ENCODE data around the gene CAMKK1. TPM values are rescaled to one million over a fixed set of nuclear protein-coding genes. Genes with fewer than 3 reads are reported as not detected.

Gene CAMKK1
- total RNA-seq, 1 experiment from 2014 or later = 9.6 TPM

DNA sequence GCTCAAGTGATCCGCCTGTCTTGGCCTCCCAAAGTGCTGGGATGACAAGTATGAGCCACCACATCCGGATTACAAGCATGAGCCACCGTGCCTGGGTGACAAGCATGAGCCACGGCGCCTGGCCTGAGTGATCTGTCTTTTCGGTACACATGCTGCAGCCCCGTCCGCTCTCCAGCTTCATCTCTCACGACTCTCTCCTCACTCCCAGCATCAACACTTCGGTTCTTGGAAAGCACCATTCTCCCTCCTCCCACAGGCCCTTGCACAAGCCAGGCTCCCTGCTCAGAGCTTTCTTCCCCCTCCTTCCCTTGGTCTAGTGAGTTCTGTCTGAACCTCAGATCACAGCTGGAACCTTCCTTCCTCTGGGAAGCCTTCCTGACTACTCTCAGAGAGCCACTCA lies 40.3 kb downstream of the CAMKK1 start:
- CTCF ChIA-PET = interaction anchor here (1.0 to 1.3 kb wide), 2 partner anchors 11 to 17 kb away, joined by 3 read pairs; no protein-coding TSS in a partner anchor
- Mint-ChIP-seq H3K27me3 (ENCODE audit: low read depth) (no peaks in the 10 kb centered on the region; the same call in none of the 2 replicates), H3K9me3 (peaks cover 8% of the 10 kb centered on the region), H3K4me1 (no peaks in the 10 kb centered on the region), H3K36me3 (no peaks in the 10 kb centered on the region), H3K27ac (no peak overlapping the region), H3K4me3 (no peak overlapping the region)
- POLR2A ChIA-PET = no interaction called here
- ATAC-seq (no peak), DNase-seq (ENCODE audit: low spot score) (no peak)
- TF ChIP-seq, protein P1, sequence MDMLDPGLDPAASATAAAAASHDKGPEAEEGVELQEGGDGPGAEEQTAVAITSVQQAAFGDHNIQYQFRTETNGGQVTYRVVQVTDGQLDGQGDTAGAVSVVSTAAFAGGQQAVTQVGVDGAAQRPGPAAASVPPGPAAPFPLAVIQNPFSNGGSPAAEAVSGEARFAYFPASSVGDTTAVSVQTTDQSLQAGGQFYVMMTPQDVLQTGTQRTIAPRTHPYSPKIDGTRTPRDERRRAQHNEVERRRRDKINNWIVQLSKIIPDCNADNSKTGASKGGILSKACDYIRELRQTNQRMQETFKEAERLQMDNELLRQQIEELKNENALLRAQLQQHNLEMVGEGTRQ (CRISPR knock-in tag; IDR thresholded peaks at IDR 0.05) = no peak
- TF ChIP-seq FOXP1 (CRISPR knock-in tag; IDR thresholded peaks at IDR 0.05; ENCODE audit: borderline replicate concordance) (no peak), SMAD4 (CRISPR knock-in tag; IDR thresholded peaks at IDR 0.05) (no peak), RELA (CRISPR knock-in tag; IDR thresholded peaks at IDR 0.05; ENCODE audit: borderline replicate concordance) (no peak), ESRRA (CRISPR knock-in tag; IDR thresholded peaks at IDR 0.05; ENCODE audit: borderline replicate concordance) (no peak), PRRX2 (CRISPR knock-in tag; IDR thresholded peaks at IDR 0.05) (no peak)

DNA sequence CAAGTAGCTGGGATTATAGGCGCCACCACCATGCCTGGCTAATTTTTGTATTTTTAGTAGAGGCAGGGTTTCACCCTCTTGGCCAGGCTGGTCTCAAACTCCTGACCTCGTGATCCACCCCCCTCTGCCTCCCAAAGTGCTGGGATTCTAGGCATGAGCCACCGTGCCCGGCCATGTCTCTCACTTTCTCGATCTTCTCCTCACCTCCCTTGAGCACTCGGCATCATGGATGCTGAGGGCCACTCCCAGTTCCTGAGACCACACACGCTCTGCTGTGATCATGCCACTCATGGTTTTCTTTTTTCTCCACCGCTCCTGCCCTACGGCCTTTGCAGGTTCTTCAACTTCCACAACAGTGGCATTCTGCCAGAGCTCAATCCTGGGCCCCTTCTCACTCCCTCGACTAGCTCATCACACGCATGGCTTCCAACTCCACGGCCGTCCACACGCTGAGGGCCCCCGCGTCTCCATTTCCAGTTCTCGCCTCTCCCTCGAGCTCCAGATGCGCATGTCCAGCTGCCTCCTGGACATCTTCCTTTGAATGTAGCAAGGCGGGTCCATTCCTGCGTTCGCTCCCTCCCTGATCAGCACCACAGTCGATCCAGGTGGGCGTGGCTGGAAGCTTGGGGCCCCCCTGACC lies 41.3 kb downstream of the CAMKK1 start:
- Mint-ChIP-seq H3K27me3 (ENCODE audit: low read depth) (no peaks in the 10 kb centered on the region; the same call in none of the 2 replicates), H3K9me3 (peaks cover 8% of the 10 kb centered on the region), H3K36me3 (no peaks in the 10 kb centered on the region), H3K4me1 (peaks cover 5% of the 10 kb centered on the region), H3K27ac (no peak overlapping the region), H3K4me3 (no peak overlapping the region)
- DNase-seq (ENCODE audit: low spot score) (no peak), ATAC-seq (no peak)
- TF ChIP-seq EMX1 (CRISPR knock-in tag; IDR thresholded peaks at IDR 0.05) (no peak), SMAD3 (CRISPR knock-in tag; IDR thresholded peaks at IDR 0.05; ENCODE audit: borderline replicate concordance) (no peak), CREB1 (CRISPR knock-in tag; IDR thresholded peaks at IDR 0.05) (no peak)
- ChIA-PET POLR2A (no interaction called here), CTCF (interaction anchor here (1.0 to 1.4 kb wide), 3 partner anchors 12 to 18 kb away, joined by 3 read pairs; no protein-coding TSS in a partner anchor)

DNA sequence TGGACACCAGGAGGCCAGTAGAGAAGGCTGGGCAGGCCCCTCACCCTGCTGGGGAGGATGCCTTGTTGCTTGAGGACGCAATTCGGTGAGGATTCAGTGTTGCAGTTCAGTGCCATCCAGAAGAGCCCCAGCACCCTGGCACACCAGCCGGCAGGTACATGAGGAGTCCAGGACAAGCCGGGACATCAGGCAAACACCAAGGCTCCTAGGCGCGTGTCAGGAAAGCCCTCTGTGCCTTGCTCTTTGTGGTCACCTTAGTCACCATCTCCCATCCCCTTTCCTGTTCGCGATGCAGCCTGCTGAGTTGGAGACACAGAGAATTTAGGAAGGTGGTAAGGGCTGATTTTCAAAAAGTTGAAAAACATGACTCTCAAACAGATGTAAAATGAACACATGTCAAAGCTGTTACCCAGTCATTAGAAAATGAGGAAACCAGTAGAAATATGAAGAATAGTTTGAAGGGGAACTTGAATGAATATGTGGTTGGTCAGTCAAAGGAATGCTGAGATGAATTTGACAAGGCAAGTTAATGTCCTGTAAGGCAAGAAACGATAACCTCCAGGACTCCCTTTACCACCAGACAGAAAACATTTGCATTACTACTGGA lies 44.5 kb downstream of the CAMKK1 start:
- no peaks in the 10 kb centered on the region; the same call in none of the 2 replicates for H3K27me3 Mint-ChIP-seq (ENCODE audit: low read depth)
- peaks cover 3% of the 10 kb centered on the region for H3K36me3 Mint-ChIP-seq
- H3K4me3 Mint-ChIP-seq = no peak overlapping the region
- H3K4me1 Mint-ChIP-seq = peaks cover 18% of the 10 kb centered on the region
- ATAC-seq = no peak
- POLR2A ChIA-PET = no interaction called here
- DNase-seq (ENCODE audit: low spot score) = no peak
- no peak overlapping the region for H3K27ac Mint-ChIP-seq
- H3K9me3 Mint-ChIP-seq = peaks cover 4% of the 10 kb centered on the region; the same call in 1 of the 2 replicates
- CTCF ChIA-PET = interaction anchor here (5.5 kb wide), 1 partner anchor 110 kb away, joined by 73 read pairs; no protein-coding TSS in a partner anchor
- TF ChIP-seq, protein P2, sequence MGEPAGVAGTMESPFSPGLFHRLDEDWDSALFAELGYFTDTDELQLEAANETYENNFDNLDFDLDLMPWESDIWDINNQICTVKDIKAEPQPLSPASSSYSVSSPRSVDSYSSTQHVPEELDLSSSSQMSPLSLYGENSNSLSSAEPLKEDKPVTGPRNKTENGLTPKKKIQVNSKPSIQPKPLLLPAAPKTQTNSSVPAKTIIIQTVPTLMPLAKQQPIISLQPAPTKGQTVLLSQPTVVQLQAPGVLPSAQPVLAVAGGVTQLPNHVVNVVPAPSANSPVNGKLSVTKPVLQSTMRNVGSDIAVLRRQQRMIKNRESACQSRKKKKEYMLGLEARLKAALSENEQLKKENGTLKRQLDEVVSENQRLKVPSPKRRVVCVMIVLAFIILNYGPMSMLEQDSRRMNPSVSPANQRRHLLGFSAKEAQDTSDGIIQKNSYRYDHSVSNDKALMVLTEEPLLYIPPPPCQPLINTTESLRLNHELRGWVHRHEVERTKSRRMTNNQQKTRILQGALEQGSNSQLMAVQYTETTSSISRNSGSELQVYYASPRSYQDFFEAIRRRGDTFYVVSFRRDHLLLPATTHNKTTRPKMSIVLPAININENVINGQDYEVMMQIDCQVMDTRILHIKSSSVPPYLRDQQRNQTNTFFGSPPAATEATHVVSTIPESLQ (CRISPR knock-in tag; IDR thresholded peaks at IDR 0.05) = no peak
- TF ChIP-seq, protein P3, sequence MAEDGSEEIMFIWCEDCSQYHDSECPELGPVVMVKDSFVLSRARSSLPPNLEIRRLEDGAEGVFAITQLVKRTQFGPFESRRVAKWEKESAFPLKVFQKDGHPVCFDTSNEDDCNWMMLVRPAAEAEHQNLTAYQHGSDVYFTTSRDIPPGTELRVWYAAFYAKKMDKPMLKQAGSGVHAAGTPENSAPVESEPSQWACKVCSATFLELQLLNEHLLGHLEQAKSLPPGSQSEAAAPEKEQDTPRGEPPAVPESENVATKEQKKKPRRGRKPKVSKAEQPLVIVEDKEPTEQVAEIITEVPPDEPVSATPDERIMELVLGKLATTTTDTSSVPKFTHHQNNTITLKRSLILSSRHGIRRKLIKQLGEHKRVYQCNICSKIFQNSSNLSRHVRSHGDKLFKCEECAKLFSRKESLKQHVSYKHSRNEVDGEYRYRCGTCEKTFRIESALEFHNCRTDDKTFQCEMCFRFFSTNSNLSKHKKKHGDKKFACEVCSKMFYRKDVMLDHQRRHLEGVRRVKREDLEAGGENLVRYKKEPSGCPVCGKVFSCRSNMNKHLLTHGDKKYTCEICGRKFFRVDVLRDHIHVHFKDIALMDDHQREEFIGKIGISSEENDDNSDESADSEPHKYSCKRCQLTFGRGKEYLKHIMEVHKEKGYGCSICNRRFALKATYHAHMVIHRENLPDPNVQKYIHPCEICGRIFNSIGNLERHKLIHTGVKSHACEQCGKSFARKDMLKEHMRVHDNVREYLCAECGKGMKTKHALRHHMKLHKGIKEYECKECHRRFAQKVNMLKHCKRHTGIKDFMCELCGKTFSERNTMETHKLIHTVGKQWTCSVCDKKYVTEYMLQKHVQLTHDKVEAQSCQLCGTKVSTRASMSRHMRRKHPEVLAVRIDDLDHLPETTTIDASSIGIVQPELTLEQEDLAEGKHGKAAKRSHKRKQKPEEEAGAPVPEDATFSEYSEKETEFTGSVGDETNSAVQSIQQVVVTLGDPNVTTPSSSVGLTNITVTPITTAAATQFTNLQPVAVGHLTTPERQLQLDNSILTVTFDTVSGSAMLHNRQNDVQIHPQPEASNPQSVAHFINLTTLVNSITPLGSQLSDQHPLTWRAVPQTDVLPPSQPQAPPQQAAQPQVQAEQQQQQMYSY (CRISPR knock-in tag; IDR thresholded peaks at IDR 0.05) = no peak
- TF ChIP-seq EMX1 (CRISPR knock-in tag; IDR thresholded peaks at IDR 0.05) = no peak
- no peak for TF ChIP-seq SMAD4 (CRISPR knock-in tag; IDR thresholded peaks at IDR 0.05)
- TF ChIP-seq FOXP1 (CRISPR knock-in tag; IDR thresholded peaks at IDR 0.05; ENCODE audit: borderline replicate concordance) = no peak
- TF ChIP-seq, protein P4, sequence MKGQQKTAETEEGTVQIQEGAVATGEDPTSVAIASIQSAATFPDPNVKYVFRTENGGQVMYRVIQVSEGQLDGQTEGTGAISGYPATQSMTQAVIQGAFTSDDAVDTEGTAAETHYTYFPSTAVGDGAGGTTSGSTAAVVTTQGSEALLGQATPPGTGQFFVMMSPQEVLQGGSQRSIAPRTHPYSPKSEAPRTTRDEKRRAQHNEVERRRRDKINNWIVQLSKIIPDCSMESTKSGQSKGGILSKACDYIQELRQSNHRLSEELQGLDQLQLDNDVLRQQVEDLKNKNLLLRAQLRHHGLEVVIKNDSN (CRISPR knock-in tag; IDR thresholded peaks at IDR 0.05) = no peak
- TF ChIP-seq, protein P5, sequence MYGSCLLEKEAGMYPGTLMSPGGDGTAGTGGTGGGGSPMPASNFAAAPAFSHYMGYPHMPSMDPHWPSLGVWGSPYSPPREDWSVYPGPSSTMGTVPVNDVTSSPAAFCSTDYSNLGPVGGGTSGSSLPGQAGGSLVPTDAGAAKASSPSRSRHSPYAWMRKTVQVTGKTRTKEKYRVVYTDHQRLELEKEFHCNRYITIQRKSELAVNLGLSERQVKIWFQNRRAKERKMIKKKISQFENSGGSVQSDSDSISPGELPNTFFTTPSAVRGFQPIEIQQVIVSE (CRISPR knock-in tag; IDR thresholded peaks at IDR 0.05; ENCODE audit: borderline replicate concordance) = no peak
- TF ChIP-seq, protein P6, sequence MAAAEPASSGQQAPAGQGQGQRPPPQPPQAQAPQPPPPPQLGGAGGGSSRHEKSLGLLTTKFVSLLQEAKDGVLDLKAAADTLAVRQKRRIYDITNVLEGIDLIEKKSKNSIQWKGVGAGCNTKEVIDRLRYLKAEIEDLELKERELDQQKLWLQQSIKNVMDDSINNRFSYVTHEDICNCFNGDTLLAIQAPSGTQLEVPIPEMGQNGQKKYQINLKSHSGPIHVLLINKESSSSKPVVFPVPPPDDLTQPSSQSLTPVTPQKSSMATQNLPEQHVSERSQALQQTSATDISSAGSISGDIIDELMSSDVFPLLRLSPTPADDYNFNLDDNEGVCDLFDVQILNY (CRISPR knock-in tag; IDR thresholded peaks at IDR 0.05) = no peak
- TF ChIP-seq TEAD4 (CRISPR knock-in tag; IDR thresholded peaks at IDR 0.05) = no peak
- TF ChIP-seq JAZF1 (CRISPR knock-in tag; IDR thresholded peaks at IDR 0.05) = no peak
- TF ChIP-seq, protein P7, sequence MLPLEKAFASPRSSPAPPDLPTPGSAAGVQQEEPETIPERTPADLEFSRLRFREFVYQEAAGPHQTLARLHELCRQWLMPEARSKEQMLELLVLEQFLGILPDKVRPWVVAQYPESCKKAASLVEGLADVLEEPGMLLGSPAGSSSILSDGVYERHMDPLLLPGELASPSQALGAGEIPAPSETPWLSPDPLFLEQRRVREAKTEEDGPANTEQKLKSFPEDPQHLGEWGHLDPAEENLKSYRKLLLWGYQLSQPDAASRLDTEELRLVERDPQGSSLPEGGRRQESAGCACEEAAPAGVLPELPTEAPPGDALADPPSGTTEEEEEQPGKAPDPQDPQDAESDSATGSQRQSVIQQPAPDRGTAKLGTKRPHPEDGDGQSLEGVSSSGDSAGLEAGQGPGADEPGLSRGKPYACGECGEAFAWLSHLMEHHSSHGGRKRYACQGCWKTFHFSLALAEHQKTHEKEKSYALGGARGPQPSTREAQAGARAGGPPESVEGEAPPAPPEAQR (CRISPR knock-in tag; IDR thresholded peaks at IDR 0.05) = no peak
- no peak for TF ChIP-seq ZNF232 (CRISPR knock-in tag; IDR thresholded peaks at IDR 0.05)
- TF ChIP-seq, protein P1 (CRISPR knock-in tag; IDR thresholded peaks at IDR 0.05) = no peak
